NOMO-1 treated with dmso at 0.1 percent for 144 hours (cell line): ENCODE results near the gene METTL14.
A peak's percentile ranks its signal among the peaks of the same experiment; 100 is the strongest.
"Not testable (repeated sequence)": the region's sequence is repeated elsewhere in the genome, so short reads cannot be mapped to it uniquely, and the experiment has no call there.

Source experiments
- DNase-seq: peaks from one replicate; lab custom pipeline; 2025; ENCODE audit not compliant: unreplicated experiment; lab: John Stamatoyannopoulos, UW

The METTL14 gene

GRCh38 chr4:118684873-118685811, at the start of gene METTL14:
Gene METTL14, plus strand, starts transcription at chr4:118685392. Its CDS starts 143 bp downstream, at chr4:118685535.
- DNase-seq = peak; percentile 86

- DNase-seq = not testable (repeated sequence)
Measured at GRCh38 chr4:118636126-118636525, 49.1 kb upstream of the METTL14 start.

GRCh38 chr4:118664665-118665064, 20.5 kb upstream of the METTL14 start:
- DNase-seq = not testable (repeated sequence)

- DNase-seq = not testable (repeated sequence)
Measured at GRCh38 chr4:118669220-118669619, 16.0 kb upstream of the METTL14 start.

- DNase-seq = not testable (repeated sequence)
Measured at GRCh38 chr4:118670968-118671367, 14.2 kb upstream of the METTL14 start.

- DNase-seq = no peak
Measured at GRCh38 chr4:118676128-118676527, 9.1 kb upstream of the METTL14 start.

- DNase-seq = no peak
Measured at GRCh38 chr4:118680808-118681207, 4.4 kb upstream of the METTL14 start.

- DNase-seq = peak; percentile 48
Measured at GRCh38 chr4:118682928-118683327, 2.3 kb upstream of the METTL14 start.

- no peak for DNase-seq
Measured at GRCh38 chr4:118683513-118683912, 1.7 kb upstream of the METTL14 start.

- no peak for DNase-seq
Measured at GRCh38 chr4:118703118-118703517, 17.9 kb downstream of the METTL14 start.

- DNase-seq = no peak
Measured at GRCh38 chr4:118711052-118711451, 25.9 kb downstream of the METTL14 start.

- no peak for DNase-seq
Measured at GRCh38 chr4:118712872-118713271, 27.7 kb downstream of the METTL14 start.

- no peak for DNase-seq
Measured at GRCh38 chr4:118714682-118715081, 29.5 kb downstream of the METTL14 start.

- DNase-seq = no peak
Measured at GRCh38 chr4:118716304-118716703, 31.1 kb downstream of the METTL14 start.

- DNase-seq = no peak
Measured at GRCh38 chr4:118718511-118719170, 33.4 kb downstream of the METTL14 start.

GRCh38 chr4:118721752-118722151, 36.6 kb downstream of the METTL14 start:
- no peak for DNase-seq

- DNase-seq = no peak
Measured at GRCh38 chr4:118723369-118723768, 38.2 kb downstream of the METTL14 start.

GRCh38 chr4:118727360-118727759, 42.2 kb downstream of the METTL14 start:
- DNase-seq = no peak

- DNase-seq = no peak
Measured at GRCh38 chr4:118729287-118730286, 44.4 kb downstream of the METTL14 start.

- DNase-seq = no peak
Measured at GRCh38 chr4:118730683-118731082, 45.5 kb downstream of the METTL14 start.
